ENCODE measurements around the gene FPGT.
"Not testable (repeated sequence)": the region's sequence is repeated elsewhere in the genome, so short reads cannot be mapped to it uniquely, and the experiment has no call there.

FPGT gene

DNA sequence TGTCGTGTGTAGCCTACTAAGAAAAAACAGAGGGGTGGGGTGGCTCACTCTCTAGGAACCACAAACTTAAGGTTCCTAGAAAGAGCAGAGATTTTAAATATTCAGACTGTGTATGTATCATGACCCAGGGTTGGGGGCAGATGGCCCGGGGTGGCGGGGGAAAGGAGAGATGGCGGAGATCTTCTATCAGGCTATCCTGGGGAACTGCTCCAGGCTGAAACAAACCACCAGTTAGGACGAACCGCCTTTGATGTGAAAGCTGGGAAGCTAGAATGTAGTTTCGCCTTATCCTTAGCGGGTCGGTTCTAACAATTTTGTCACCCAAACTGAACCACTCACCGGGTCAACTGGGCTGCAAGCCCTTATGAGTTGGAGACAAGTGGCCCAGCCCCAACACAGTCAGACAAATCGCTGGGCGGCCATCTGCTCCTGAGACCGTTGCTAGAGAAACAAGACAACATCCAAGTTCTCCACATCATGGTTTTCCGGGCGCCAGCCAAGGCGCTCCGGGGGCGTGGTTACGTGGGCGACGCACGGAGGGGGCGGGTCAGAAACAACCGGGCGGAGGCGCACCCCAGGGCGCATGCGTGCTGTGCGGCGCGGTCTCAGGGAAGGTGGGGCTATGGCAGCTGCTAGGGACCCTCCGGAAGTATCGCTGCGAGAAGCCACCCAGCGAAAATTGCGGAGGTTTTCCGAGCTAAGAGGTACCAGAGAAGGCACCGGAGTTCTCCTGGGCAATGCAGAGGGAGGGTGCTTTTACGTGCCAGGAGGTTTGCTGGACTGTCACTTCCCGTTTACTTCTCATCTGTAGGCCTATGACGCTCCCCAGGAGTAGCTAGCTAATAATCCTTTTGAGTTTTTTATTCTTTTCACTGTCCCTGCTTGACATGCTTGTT, at the start of gene FPGT, which contains the start of gene LRRIQ3:
FPGT (plus strand) TSS at position 586 of the 896 bp plus-strand sequence; CDS start at position 623, 37 bp downstream.
LRRIQ3 (minus strand) TSS at position 520 of the 896 bp plus-strand sequence. CDS start 14,492 bp downstream, outside the sequence.
- in situ Hi-C loops (cut with HindIII; ENCODE audit: low pct_ligation_motif_present, low pct_unique_long_range_greater_than_20kb, low sequenced_read_pairs) = no loop called here

DNA sequence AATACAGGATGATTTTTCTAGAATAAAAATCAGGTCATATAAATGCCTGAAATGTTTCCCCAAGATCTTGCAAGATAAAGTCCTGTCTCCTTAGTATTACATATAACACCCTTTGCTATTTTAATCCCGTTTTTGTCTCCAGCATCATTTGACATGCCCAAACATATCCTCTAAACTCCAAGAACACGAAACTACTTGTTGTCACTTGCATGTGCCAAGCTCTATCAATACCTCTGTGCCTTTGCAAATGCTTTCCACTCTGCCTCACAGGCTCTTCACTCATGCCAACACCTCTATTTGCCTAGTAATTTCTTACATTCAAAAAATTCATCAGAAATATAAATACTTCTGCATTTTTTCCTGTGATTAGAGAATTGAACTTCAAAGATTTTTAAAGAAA, 38.0 kb upstream of the FPGT start:
- in situ Hi-C loops (cut with HindIII; ENCODE audit: low pct_ligation_motif_present, low pct_unique_long_range_greater_than_20kb, low sequenced_read_pairs) = no loop called here

More for the DNA sequence above, at the start of gene FPGT, which contains the start of gene LRRIQ3:
- peak; percentile 94 for DNase-seq

GRCh38 chr1:74161497-74161896, 36.5 kb upstream of the FPGT start:
- in situ Hi-C loops (cut with HindIII; ENCODE audit: low pct_ligation_motif_present, low pct_unique_long_range_greater_than_20kb, low sequenced_read_pairs) = no loop called here
- DNase-seq = no peak

More for the DNA sequence above, 38.0 kb upstream of the FPGT start:
- DNase-seq = no peak

GRCh38 chr1:74162333-74162732, 35.7 kb upstream of the FPGT start:
- no peak for DNase-seq
- in situ Hi-C loops (cut with HindIII; ENCODE audit: low pct_ligation_motif_present, low pct_unique_long_range_greater_than_20kb, low sequenced_read_pairs) = no loop called here

DNA sequence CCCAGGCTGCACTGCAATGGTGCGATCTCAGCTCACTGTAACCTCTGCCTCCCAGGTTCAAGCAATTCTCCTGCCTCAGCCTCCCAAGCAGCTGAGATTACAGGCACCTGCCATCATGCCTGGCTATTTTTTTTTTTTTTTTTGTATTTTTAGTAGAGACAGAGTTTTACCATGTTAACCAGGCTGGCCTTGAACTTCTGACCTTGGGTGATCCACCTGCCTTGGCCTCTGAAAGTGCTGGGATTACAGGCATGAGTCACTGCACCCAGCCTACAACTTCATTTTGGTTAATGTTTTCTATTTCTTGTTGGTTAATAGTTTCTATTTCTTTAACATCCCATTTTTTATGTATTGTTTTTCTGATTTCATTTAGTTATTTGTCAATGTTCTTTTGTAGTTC, 23.6 kb upstream of the FPGT start:
- in situ Hi-C loops (cut with HindIII; ENCODE audit: low pct_ligation_motif_present, low pct_unique_long_range_greater_than_20kb, low sequenced_read_pairs); DNase-seq: not testable (repeated sequence)

DNA sequence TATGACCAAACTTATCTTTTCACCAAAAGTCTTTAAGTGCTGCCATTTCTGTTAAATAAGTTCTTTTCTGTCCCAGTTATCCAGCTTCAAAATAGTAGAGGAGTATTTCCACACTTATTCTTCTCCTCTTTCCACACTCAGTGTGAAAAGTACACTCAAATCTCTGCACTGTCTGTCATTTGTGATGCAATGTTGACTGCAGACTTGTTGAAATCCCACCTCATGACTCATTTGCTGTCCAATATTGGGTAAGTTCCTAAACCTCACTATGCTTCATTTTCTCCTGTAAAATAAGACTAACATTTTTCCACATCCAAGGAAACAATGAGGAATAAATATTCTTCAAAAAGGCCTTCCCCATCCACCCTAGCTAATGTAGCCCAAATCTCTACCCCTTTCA, 17.6 kb upstream of the FPGT start:
- no peak for DNase-seq
- in situ Hi-C loops (cut with HindIII; ENCODE audit: low pct_ligation_motif_present, low pct_unique_long_range_greater_than_20kb, low sequenced_read_pairs) = no loop called here

DNA sequence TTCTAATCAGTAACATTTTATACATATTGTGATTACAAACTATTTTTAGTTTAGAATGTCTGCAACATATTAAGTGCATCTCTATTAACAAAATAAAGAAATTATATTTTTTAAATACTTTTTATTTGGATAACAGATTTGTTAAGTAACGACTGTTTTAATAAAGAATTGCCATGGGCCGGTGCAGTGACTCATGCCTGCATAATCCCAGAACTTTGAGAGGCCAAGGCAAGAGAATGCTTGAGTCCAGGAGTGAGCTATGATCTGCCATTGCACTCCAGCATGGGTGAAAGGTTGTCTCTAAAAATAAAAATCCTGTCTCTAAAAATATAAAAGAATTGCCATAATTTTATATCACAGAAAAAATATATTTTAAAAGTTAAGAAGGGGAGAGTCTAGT, 4.1 kb upstream of the FPGT start:
- in situ Hi-C loops (cut with HindIII; ENCODE audit: low pct_ligation_motif_present, low pct_unique_long_range_greater_than_20kb, low sequenced_read_pairs) = no loop called here
- peak; percentile 59 for DNase-seq

GRCh38 chr1:74195339-74195738, 2.7 kb upstream of the FPGT start:
- no peak for DNase-seq
- in situ Hi-C loops (cut with HindIII; ENCODE audit: low pct_ligation_motif_present, low pct_unique_long_range_greater_than_20kb, low sequenced_read_pairs) = no loop called here

DNA sequence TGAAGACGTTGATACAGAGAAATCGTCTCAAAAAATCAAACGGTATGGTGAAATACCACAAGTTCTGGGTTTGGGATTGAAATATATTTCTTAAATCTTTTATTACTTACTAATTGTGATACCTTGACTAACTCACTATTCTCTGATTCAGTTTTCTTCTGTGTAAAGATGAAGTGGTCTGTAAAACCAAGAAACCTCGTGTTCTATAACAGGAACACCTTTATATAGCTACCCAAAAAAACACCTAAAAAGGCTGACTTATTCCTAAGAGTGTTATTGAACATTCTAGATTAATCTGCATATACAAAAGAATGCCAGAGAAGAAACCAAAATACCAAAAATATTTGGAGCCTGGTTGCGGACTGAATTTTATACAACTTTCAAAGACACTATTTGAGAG, 787 bp upstream of the FPGT start:
- in situ Hi-C loops (cut with HindIII; ENCODE audit: low pct_ligation_motif_present, low pct_unique_long_range_greater_than_20kb, low sequenced_read_pairs) = no loop called here
- no peak for DNase-seq

GRCh38 chr1:74199504-74199903, 1.5 kb downstream of the FPGT start:
- in situ Hi-C loops (cut with HindIII; ENCODE audit: low pct_ligation_motif_present, low pct_unique_long_range_greater_than_20kb, low sequenced_read_pairs) = no loop called here
- no peak for DNase-seq

DNA sequence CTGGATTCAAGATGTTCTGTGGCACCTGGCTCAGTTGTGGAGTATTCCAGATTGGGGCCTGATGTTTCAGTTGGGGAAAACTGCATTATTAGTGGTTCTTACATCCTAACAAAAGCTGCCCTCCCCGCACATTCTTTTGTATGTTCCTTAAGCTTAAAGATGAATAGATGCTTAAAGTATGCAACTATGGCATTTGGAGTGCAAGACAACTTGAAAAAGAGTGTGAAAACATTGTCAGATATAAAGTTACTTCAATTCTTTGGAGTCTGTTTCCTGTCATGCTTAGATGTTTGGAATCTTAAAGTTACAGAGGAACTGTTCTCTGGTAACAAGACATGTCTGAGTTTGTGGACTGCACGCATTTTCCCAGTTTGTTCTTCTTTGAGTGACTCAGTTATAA, 7.2 kb downstream of the FPGT start:
- no peak for DNase-seq
- in situ Hi-C loops (cut with HindIII; ENCODE audit: low pct_ligation_motif_present, low pct_unique_long_range_greater_than_20kb, low sequenced_read_pairs) = no loop called here

- DNase-seq = no peak
- in situ Hi-C loops (cut with HindIII; ENCODE audit: low pct_ligation_motif_present, low pct_unique_long_range_greater_than_20kb, low sequenced_read_pairs) = no loop called here
These were observed 17.2 kb downstream of the FPGT start for GRCh38 chr1:74215229-74215628.

- no peak for DNase-seq
- in situ Hi-C loops (cut with HindIII; ENCODE audit: low pct_ligation_motif_present, low pct_unique_long_range_greater_than_20kb, low sequenced_read_pairs) = no loop called here
These were observed 24.7 kb downstream of the FPGT start for GRCh38 chr1:74222701-74223100.

DNA sequence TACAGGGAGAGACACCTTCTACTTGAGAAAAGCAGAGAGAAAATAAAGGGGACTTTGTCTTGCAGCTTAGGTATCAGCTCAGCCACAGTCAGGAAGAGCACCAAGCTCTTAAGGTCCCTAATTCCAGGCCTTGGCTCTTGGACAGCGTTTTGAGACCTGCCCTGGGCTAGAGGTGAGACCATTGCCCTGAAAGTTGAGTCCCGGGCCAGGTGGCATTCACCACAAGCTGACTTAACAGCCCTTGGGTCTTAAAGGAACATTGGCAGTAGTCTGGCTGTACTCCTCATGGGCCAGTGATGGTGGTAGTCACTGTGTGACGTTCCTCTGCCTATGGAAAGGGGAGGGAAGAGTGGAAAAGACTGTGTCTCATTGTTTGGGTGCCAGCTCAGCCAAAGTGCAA, 25.4 kb downstream of the FPGT start:
- DNase-seq = no peak
- in situ Hi-C loops (cut with HindIII; ENCODE audit: low pct_ligation_motif_present, low pct_unique_long_range_greater_than_20kb, low sequenced_read_pairs) = no loop called here

DNA sequence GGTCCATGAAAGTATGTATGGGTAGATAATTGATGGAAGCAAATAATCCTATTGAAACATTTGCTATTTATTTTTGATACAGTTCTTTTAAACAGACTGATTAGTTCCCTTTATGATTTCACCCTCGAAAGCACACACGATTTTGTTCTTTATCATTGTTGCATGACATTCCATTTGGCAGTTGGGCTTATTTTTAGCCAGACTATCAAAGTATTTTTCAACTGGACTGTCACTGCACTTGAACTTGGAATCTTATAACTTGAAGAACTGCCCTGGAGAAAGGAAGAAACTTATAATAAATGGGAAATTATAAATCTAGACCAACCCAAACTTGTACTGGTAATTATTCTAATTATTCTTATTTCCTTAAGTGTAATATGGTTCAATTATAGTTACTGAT, 37.1 kb downstream of the FPGT start, which contains the start of gene TNNI3K:
TNNI3K (plus strand) TSS at position 235 of the 400 bp plus-strand sequence; CDS start at position 300, 65 bp downstream.
- in situ Hi-C loops (cut with HindIII; ENCODE audit: low pct_ligation_motif_present, low pct_unique_long_range_greater_than_20kb, low sequenced_read_pairs) = no loop called here

GRCh38 chr1:74236440-74236839, 38.4 kb downstream of the FPGT start:
- no peak for DNase-seq
- in situ Hi-C loops (cut with HindIII; ENCODE audit: low pct_ligation_motif_present, low pct_unique_long_range_greater_than_20kb, low sequenced_read_pairs) = no loop called here

More for the DNA sequence above, 37.1 kb downstream of the FPGT start, which contains the start of gene TNNI3K:
- no peak for DNase-seq

GRCh38 chr1:74237035-74237434, 39.0 kb downstream of the FPGT start:
- DNase-seq = no peak
- in situ Hi-C loops (cut with HindIII; ENCODE audit: low pct_ligation_motif_present, low pct_unique_long_range_greater_than_20kb, low sequenced_read_pairs) = no loop called here

DNA sequence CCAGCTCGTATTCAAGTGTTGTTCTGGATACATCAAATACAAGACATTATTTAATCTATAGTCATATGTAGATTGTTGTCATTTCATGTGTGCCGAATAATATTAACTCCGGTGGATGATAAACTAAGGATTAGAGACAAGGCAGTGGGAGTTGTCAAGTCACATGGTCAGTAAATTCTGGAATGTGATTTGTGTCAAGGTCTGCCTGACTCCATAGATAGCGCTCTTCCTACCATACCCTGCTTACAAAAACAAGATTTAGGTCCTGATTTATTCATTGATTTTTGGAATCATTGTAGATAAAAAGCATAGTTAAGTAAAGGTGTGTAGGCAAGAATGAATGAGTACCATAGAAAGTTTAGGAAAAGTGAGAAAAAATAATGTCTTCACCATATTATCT, 39.7 kb downstream of the FPGT start:
- DNase-seq = no peak
- in situ Hi-C loops (cut with HindIII; ENCODE audit: low pct_ligation_motif_present, low pct_unique_long_range_greater_than_20kb, low sequenced_read_pairs) = no loop called here

GRCh38 chr1:74245168-74245772, 47.2 kb downstream of the FPGT start:
- in situ Hi-C loops (cut with HindIII; ENCODE audit: low pct_ligation_motif_present, low pct_unique_long_range_greater_than_20kb, low sequenced_read_pairs) = no loop called here
- no peak for DNase-seq

GRCh38 chr1:74246315-74246714, 48.3 kb downstream of the FPGT start:
- in situ Hi-C loops (cut with HindIII; ENCODE audit: low pct_ligation_motif_present, low pct_unique_long_range_greater_than_20kb, low sequenced_read_pairs) = no loop called here
- DNase-seq = no peak
